ENCODE data around the gene UNC45B.

- TF ChIP-seq POLR2AphosphoS5 (IDR thresholded peaks at IDR 0.05; ENCODE audit: insufficient read depth, low read depth, low read length) = no peak
- no peak for TF ChIP-seq CTCF (IDR thresholded peaks at IDR 0.05; ENCODE audit: extremely low read depth in 1 of 2, insufficient read depth in 1 of 2, low read depth in 1 of 2, low read length in 2 of 2)
- no peak for TF ChIP-seq POLR2A (IDR thresholded peaks at IDR 0.05; ENCODE audit: low read depth, low read length)
These were observed 14.6 kb upstream of the UNC45B start for GRCh38 chr17:35132816-35133550.

All from endothelial cell of umbilical vein (primary cell).